ENCODE measurements around the gene SHROOM3.

GRCh38 chr4:76670631-76671030, 235.6 kb downstream of the SHROOM3 start:
- TF ChIP-seq CTCF (IDR thresholded peaks at IDR 0.05) (no peak), POLR2A (IDR thresholded peaks at IDR 0.05) (no peak)
